HepG2 (cell line): Measurements from ENCODE around the gene NISCH. TPM values are rescaled to one million over a fixed set of nuclear protein-coding genes. Genes with fewer than 3 reads are reported as not detected.

ENCODE experiments used
- AHDC1 ChIP-seq: sonication (generic); formaldehyde crosslinking; IDR thresholded peaks from 2 replicates; pipeline ENCODE4 v1.5.1; 2020; ENCODE audit warnings: mild to moderate bottlenecking, missing genetic modification reagents, borderline replicate concordance
- ATF6 ChIP-seq: sonication (generic); formaldehyde crosslinking; conservative IDR thresholded peaks from 2 replicates; pipeline ENCODE4 v1.4.0; 2020; ENCODE audit warnings: missing genetic modification reagents
- GLMP ChIP-seq: sonication (generic); formaldehyde crosslinking; IDR thresholded peaks from 2 replicates; pipeline ENCODE4 v1.9.0; 2021; ENCODE audit warnings: missing genetic modification reagents, mild to moderate bottlenecking, borderline replicate concordance
- GMEB2 ChIP-seq: IDR thresholded peaks from 2 replicates; pipeline ENCODE4 v1.6.1; 2016; ENCODE audit warnings: missing biosample characterization, missing genetic modification reagents, low read depth
- MBNL3 ChIP-seq: fragments of 250-450 bp; sonication (Bioruptor Pico); conservative IDR thresholded peaks from 2 replicates; pipeline ENCODE4 v1.8.0; 2022; ENCODE audit warnings: mild to moderate bottlenecking, inconsistent platforms
- MEIS1 ChIP-seq: sonication (generic); formaldehyde crosslinking; IDR thresholded peaks from 2 replicates; pipeline ENCODE4 v1.9.0; 2021; ENCODE audit warnings: mild to moderate bottlenecking, missing genetic modification reagents, moderate library complexity, borderline replicate concordance
- SKIL ChIP-seq: sonication (generic); formaldehyde crosslinking; IDR thresholded peaks from 2 replicates; pipeline ENCODE4 v1.8.0; 2022; ENCODE audit warnings: missing genetic modification reagents, mild to moderate bottlenecking, moderate library complexity, borderline replicate concordance
- TFDP2 ChIP-seq: sonication (generic); formaldehyde crosslinking; IDR thresholded peaks from 2 replicates; pipeline ENCODE4 v1.4.0; 2020; ENCODE audit warnings: missing genetic modification reagents
- ZBTB38 ChIP-seq: sonication (generic); formaldehyde crosslinking; IDR thresholded peaks from 2 replicates; pipeline ENCODE4 v1.5.1; 2020; ENCODE audit warnings: mild to moderate bottlenecking, missing genetic modification reagents
- ZEB1 ChIP-seq: IDR thresholded peaks from 2 replicates; pipeline ENCODE4 v1.6.1; 2012; ENCODE audit warnings: mild to moderate bottlenecking, low read depth, inconsistent platforms; ENCODE audit not compliant: insufficient replicate concordance
- ZFP36 ChIP-seq: fragments of 150-350 bp; IDR thresholded peaks from 2 replicates; pipeline ENCODE4 v1.6.1; 2018; ENCODE audit warnings: borderline replicate concordance, low read length, low read depth; ENCODE audit not compliant: partially characterized antibody
- ZNF232 ChIP-seq: sonication (generic); formaldehyde crosslinking; IDR thresholded peaks from 2 replicates; pipeline ENCODE4 v1.4.0; 2020; ENCODE audit warnings: missing genetic modification reagents, borderline replicate concordance
- polyA plus RNA-seq, 8 experiments: library from polyadenylated mRNA; depleted of rRNA in 3 of 8; stranded (reverse) in 7 of 8; unstranded in 1 of 8; fragments of >200 nt; fragmentation: Illumina TruSeq in 4 of 8; extraction: Trizol in 4 of 8; gene quantifications; 2 replicates each; pipeline versions ENCODE4 v1.2.1 to v1.2.3, GENCODE V29; 2011 to 2016; ENCODE audit warnings: low read depth in 4 of 8, missing spikeins in 1 of 8, mixed read lengths in 1 of 8; ENCODE audit not compliant: insufficient read depth in 1 of 8
- total RNA-seq, 5 experiments: library from RNA; depleted of rRNA; stranded (reverse); fragments of >200 nt; fragmentation: Illumina TruSeq; extraction: Trizol; gene quantifications; 2 replicates each; pipeline ENCODE4 v1.2.3, GENCODE V29; 2016; ENCODE audit warnings: low read depth in 1 of 5

NISCH gene
- total and polyA plus RNA-seq, 2 of the 13 experiments (the other 11 are each of a cell fraction or from before 2014, with no cell fraction given), result 27.0 to 47.6 TPM

GRCh38 chr3:52534281-52535183 lies 79.1 kb downstream of the NISCH start (continued):
- TF ChIP-seq GMEB2 (no peak), ZEB1 (no peak), TFDP2 (CRISPR knock-in tag) (peak; percentile 45; the same call in 1 of the 2 replicates), MEIS1 (no peak; the same call in 1 of the 2 replicates), GLMP (CRISPR knock-in tag) (no peak), ZFP36 (no peak), AHDC1 (CRISPR knock-in tag) (0 out of 2 replicates have a peak, but pooled peaks have one; percentile 5), ZNF232 (CRISPR knock-in tag) (peak; percentile 52), MBNL3 (CRISPR knock-in tag) (no peak), ATF6 (CRISPR knock-in tag) (no peak), SKIL (no peak), ZBTB38 (CRISPR knock-in tag) (peak; percentile 48; the same call in 1 of the 2 replicates)
